Right lobe of liver (tissue), 6 donors: ENCODE data around the gene IL17B. TPM values are rescaled to one million over a fixed set of nuclear protein-coding genes. Genes with fewer than 3 reads are reported as not detected.
A peak's percentile ranks its signal among the peaks of the same experiment; 100 is the strongest.

Experiments
- ATAC-seq, 4 donors: fragments of 200-7000 bp; cut with Tn5 transposase; one replicate each; pipeline ENCODE4 v1.9.1; 2020; ENCODE audit warnings: mild to moderate bottlenecking in 4 of 4, moderate library complexity in 4 of 4
- DNase-seq, 3 donors: peaks; one replicate each; pipeline ENCODE4 v3.0.0-alpha.2; 2020
- H3K27ac ChIP-seq, 3 donors: fragments of 200-600 bp; one replicate each; pipeline ENCODE4 v1.8.0; 2022
- H3K27me3 ChIP-seq, 2 donors: fragments of 200-600 bp; one replicate each; pipeline ENCODE4 v1.8.0; 2022
- H3K36me3 ChIP-seq, 4 donors: fragments of 200-600 bp; sonication (generic) in 1 of 4; one replicate each; pipeline versions ENCODE4 v1.5.1 to v1.8.0; 2017 to 2022; ENCODE audit warnings: control low read depth in 1 of 4
- H3K4me1 ChIP-seq, 4 donors: fragments of 200-600 bp; sonication (generic) in 1 of 4; one replicate each; pipeline versions ENCODE4 v1.5.1 to v1.8.0; 2017 to 2022; ENCODE audit warnings: control low read depth in 1 of 4
- H3K4me3 ChIP-seq, 3 donors: fragments of 200-600 bp; one replicate each; pipeline ENCODE4 v1.8.0; 2022
- H3K9me3 ChIP-seq, 4 donors: fragments of 200-600 bp; sonication (generic) in 1 of 4; one replicate each; pipeline versions ENCODE4 v1.5.1 to v1.8.0; 2017 to 2022; ENCODE audit warnings: control low read depth in 1 of 4
- CTCF ChIP-seq, 4 donors: fragments of 200-600 bp in 3 of 4; fragments of 450-650 bp in 1 of 4; IDR thresholded peaks; one replicate each; pipeline versions ENCODE4 v1.5.1 to v1.8.0; 2016 to 2022; ENCODE audit warnings: antibody characterized with exemption in 4 of 4, mild to moderate bottlenecking in 2 of 4
- POLR2A ChIP-seq: fragments of 450-650 bp; IDR thresholded peaks from one replicate; pipeline ENCODE4 v1.6.1; 2017; ENCODE audit warnings: antibody characterized with exemption, mild to moderate bottlenecking
- WGBS: methylation state at CpG from one replicate; pipeline ENCODE4 v1.1.6; 2018; ENCODE audit warnings: low coverage, low lambda C conversion rate; ENCODE audit not compliant: insufficient coverage; ENCODE audit errors: missing lambda C conversion rate; 5-methylcytosine and 5-hydroxymethylcytosine counted together
- intact Hi-C, 2 donors: fragments of 100-400 bp; cut with DNase I; formaldehyde crosslinking; loops; one replicate each; pipeline versions ENCODE4 v1.11.2 to v1.14.1; 2022
- total RNA-seq, 6 experiments: library from RNA; depleted of rRNA in 2 of 6; stranded (reverse); fragments of >200 nt in 2 of 6; fragmentation: NEBNext Ultra II Directional in 3 of 6; extraction: Animal tissue kit (Norgen Biotek cat#: 25700) in 3 of 6; gene quantifications; one replicate each; pipeline versions ENCODE4 v1.1.0 to v1.2.4, GENCODE V29; 2016 to 2023
- donor health status: DM: no; HTN: yes; CAD: no.
- donor health status: DM: no; HTN: no; CAD: no.
- donor health status: DM: no; HTN: no; CAD: no.
- donor health status: DM: no; HTN: yes; CAD: no.
- donor health status: DM: no; HTN: yes; CAD: no.

The IL17B gene
- total RNA-seq, 6 experiments from 2014 or later = not detected

- peak overlapping the region; percentile 2 to 62 (median 15) for H3K27ac ChIP-seq
- intact Hi-C loops = no loop called here
- DNase-seq = no peak
Measured at GRCh38 chr5:149409268-149409948, 30.3 kb upstream of the IL17B start.

GRCh38 chr5:149408252-149409099 lies 29.4 kb upstream of the IL17B start:
- H3K36me3 ChIP-seq = no peaks in the 10 kb centered on the region
- H3K27ac ChIP-seq = peak overlapping the region; percentile 54 to 64 (median 62)
- no peaks in the 10 kb centered on the region for H3K9me3 ChIP-seq
- DNase-seq = no peak
- no peaks in the 10 kb centered on the region for H3K27me3 ChIP-seq
- ATAC-seq = no peak
- intact Hi-C loops = no loop called here
- H3K4me3 ChIP-seq = peak overlapping the region; percentile 21 to 37 (median 35)
- no peak for TF ChIP-seq POLR2A
- TF ChIP-seq CTCF (IDR thresholded peaks at IDR 0.05) = no peak
- 80% methylated on average over 9 of the region's 12 CpGs for WGBS
- no peaks in the 10 kb centered on the region for H3K4me1 ChIP-seq

More at GRCh38 chr5:149409268-149409948, 30.3 kb upstream of the IL17B start:
- Histone ChIP-seq H3K9me3 (no peaks in the 10 kb centered on the region), H3K4me3 (peak overlapping the region; percentile 21 to 37 (median 35)), H3K36me3 (no peaks in the 10 kb centered on the region), H3K27me3 (no peaks in the 10 kb centered on the region), H3K4me1 (no peaks in the 10 kb centered on the region)
- TF ChIP-seq POLR2A (no peak), CTCF (IDR thresholded peaks at IDR 0.05) (no peak)
- no peak for ATAC-seq
- 93% methylated on average over 3 of the region's 6 CpGs for WGBS

GRCh38 chr5:149407323-149408251 lies 28.5 kb upstream of the IL17B start:
- intact Hi-C loops = no loop called here
- no peaks in the 10 kb centered on the region for H3K27me3 ChIP-seq
- peak overlapping the region; percentile 21 to 37 (median 35) for H3K4me3 ChIP-seq
- TF ChIP-seq CTCF (IDR thresholded peaks at IDR 0.05) = no peak
- no peak for TF ChIP-seq POLR2A
- ATAC-seq (no peak), DNase-seq (no peak)
- H3K9me3 ChIP-seq = no peaks in the 10 kb centered on the region
- H3K36me3 ChIP-seq = no peaks in the 10 kb centered on the region
- H3K27ac ChIP-seq = peak overlapping the region; percentile 54 to 64 (median 62)
- 66% methylated on average over 7 of the region's 11 CpGs for WGBS
- H3K4me1 ChIP-seq = no peaks in the 10 kb centered on the region

- ATAC-seq (no peak), DNase-seq (no peak)
- intact Hi-C loops = no loop called here
- Histone ChIP-seq H3K9me3 (no peaks in the 10 kb centered on the region), H3K4me3 (peak overlapping the region; percentile 21 to 37 (median 35)), H3K27me3 (no peaks in the 10 kb centered on the region), H3K27ac (peak overlapping the region; percentile 54 to 64 (median 62)), H3K4me1 (no peaks in the 10 kb centered on the region), H3K36me3 (no peaks in the 10 kb centered on the region)
- no peak for TF ChIP-seq CTCF (IDR thresholded peaks at IDR 0.05)
- TF ChIP-seq POLR2A = no peak
- no CpG with 5 or more reads among the region's 4 CpGs for WGBS
Measured at GRCh38 chr5:149406979-149407306, 27.9 kb upstream of the IL17B start.
